CD4-positive, alpha-beta T cell treated with Interleukin-6 for 4 hours (primary cell): ENCODE data around the gene UCP3.

Experiments
- DNase-seq: peaks from one replicate; pipeline ENCODE4 v3.0.0-alpha.2; 2020; ENCODE audit warnings: mixed read lengths

The UCP3 gene

DNA sequence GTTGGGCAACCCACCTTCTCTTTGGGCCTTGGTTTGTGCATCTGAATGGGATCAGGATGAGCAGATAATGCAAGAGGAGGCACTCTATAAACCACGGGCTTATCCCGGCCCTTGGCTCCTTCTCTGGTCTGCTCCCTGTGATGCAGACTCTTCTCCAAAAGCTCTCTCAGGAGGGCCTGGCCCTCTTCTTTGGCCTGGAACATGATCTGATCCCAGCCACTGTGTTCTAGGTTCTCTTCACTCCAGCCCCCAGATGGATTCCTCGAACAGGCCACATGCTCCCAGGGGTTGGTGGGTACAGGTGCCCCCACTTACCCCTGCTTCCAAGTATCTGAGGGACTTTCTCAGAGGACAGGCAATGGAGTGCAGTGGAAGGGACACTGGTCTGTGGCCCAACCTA is 8.7 kb upstream of the UCP3 start:
- DNase-seq = no peak

DNA sequence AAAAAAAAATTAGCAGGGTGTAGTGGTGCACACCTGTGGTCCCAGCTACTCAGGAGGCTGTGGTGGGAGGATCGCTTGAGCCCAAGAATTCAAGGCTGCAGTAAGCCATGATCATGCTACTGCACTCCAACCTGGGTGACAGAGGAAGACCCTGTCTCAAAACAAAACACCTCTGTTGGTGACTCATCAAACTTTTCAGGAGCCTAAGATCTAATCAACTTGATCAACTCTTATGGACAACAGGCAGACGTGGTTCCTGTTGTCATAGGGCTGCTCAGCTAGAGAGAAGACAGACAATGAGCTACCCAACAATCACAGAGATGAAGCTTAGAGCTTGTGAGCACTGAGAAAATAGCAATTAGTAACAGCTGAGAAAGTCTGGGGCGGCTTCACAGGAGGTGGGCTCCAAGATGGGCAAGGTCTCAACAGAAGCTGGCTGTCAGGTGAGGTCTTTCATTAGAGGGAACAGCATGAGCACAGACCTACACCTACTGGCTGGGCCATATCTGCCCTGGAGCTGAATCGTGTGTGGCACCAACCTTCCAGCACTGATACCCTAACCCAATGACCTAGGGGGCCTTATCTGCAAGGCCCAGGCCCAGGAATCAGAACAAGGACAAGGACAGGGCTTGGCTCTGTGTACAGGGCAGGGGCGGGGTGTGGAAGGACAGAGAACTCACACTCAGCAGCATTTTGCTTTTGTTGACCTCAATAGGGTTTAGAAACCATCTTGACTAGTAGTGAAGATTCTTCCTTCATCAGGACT is 7.2 kb upstream of the UCP3 start:
- DNase-seq = no peak

DNA sequence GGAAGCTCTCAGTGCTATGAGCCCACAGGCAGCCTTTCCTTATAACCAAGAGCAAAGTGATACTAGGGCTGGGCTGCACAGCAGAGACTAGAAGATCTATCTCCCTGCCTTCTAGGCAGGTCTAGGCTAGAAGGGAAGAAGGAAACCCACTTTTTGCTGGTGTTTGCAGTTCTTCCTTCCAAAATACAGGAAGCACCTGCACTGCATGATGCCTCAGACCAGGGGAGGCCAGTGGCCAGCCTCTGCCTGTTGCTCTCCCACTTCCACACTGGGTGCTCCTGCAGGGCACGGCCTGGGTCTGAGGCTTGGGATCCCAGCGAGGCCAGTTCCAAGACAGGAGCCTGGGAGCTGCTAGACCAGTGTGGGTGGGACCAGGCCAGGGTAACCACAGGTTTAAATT is 6.0 kb upstream of the UCP3 start:
- DNase-seq = no peak

DNA sequence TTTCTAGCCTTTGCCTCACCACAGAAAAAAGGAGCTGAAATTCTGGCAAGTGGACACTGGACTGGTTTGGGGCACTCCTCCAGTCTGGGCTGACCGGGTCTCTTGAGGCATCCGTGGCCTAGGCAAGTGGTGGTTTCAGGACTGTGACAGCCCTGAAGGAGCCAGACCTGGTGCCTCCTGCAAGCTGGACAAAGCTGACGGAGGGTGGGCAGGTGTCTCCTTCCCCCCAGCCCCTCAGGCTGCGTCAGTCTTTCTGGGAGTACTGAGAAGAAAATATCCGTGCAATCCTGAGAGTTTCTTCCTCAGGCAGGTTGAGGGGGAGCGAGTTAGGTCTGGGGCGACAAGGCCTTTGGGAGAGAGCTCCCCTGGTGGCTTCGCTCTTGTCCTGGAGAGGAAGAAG is 4.3 kb upstream of the UCP3 start:
- DNase-seq = no peak

DNA sequence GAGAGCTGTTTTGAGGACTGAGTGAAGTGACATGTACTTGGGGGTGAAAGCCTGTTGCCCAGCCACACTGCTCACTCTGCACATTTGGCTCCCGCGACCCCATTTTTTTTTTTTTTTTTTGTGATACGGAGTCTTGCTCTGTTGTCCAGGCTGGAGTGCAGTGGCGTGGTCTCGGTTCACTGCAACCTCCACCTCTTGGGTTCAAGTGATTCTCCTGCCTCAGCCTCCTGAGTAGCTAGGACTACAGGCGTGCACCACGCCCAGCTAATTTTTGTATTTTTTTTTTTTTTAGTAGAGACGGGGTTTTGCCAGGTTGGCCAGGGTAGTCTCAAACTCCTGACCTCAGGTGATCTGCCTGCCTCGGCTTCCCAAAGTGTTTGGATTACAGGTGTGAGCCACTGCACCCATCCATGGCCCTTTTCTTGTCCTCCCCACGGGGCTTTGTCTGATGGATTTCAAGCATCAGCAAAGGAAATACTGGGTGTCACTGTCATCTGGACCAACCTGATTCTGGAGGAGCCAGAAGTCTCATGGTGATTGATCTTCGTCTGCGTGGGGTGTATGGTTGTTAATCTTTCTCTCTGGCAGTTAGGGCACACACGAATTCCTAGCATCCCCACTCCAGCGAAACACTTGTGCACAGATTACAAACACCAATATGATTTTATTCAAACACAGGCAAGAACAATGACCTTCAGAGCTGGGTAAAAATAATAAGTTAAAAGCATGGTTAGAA is 3.4 kb upstream of the UCP3 start:
- DNase-seq = no peak

DNA sequence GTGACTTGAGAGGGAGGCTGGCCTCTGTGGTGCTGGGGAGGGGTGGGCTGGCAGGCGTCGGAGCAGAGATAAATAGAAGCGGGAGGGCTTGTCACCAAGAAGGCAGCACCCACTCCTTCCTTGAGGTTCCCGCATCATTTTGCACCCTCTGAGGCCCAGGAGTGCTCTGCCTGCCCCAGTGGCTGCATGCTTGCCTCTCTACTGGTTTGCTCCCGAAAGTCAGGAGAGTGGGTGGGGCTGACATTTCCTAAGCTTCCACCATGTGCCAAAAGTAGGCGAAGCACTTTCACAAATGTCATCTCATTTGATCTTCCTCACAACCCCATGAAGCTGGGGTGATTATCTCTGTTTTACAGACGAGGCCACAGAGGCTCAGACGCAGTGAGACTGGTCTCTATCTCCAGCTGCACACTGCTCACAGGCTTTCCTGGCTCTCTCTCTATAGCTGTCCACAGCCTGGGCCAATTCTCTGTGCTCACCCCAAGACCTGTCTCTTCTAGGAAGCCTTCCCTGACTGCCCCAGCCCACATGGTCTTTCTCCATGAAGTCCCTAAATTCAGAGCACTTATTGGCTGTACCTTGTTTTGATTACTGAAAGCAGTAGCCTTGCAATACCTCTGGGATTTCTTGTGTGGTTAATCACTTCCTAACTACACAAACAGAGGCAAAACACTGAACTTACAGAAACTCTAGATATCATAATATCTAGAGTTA is 2.6 kb upstream of the UCP3 start:
- DNase-seq = peak; percentile 30

DNA sequence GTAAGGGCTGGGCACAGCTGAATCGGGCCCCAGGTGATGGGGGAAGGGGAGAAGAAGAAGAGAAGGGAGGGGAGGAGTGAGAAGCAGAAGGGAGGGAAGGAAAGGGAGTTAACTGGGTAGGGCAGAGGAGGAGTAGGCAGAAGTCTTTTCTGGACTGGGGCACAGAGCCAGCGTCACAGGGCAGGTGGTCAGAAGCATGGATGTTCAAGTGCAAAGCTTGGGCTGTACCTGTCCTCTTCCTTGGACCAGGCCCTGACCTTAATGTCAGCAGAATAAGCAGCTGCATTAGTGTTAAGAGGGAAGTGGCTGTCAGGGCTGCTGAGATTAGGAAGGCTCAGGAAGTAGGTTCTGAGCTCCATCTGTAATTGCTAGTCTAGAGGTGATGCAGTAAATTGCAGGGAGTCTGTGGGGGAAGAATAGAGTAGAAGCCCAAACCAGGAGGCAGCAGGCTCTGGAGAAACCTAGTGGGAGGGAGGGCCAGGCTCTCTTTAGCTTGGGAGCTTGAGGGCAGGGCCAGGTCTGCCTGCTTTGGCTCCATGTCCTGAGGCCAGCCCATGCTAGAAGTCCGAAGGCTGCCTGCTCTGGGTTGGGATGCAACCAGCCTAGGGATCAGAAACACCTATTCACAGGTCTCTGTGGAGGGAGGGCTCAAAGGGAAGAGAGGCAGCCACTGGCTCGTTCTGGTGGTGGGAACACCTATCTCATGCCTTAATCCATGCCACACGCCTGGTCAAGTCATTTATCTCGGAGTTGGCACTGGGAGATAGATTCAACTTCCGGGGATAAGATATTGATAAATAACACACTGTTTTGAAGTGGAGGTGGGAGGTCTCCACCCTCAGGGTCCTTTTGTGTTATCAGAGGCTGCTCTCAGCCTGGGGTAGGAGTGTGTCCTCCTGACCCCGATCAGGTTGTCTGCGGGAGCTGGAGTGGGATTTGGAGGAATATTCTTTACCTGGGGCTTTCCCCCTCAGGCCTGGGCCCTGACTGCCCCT is 1.7 kb upstream of the UCP3 start:
- DNase-seq = peak; percentile 24

DNA sequence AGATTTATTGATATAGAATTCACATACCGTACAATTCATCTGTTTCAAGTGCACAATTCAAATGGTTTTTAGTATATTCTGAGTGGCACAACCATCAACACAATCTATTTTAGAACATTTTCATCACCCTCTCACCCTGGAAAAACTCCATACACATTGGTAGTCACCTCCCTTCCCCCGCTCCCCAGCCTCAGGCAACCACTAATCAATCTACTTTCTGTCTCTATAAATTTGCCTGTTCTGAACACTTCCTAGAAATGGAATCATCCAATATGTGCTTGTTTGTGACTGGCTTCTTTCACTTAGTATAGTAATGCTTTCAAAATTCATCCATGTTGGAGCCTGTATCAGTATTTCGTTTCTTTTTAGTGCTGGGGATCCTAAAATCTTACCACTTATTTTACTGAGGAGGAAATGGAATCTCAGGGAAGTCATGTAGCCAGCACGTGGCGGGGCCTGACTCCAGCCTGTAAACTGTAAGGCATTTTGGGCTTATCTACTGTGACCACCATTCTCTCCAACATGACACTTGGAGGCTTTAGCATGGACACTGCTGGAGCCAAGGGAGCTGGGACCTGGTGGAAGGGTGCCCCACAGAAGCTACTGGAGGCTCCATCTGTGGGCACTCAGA is 905 bp upstream of the UCP3 start:
- DNase-seq = no peak

DNA sequence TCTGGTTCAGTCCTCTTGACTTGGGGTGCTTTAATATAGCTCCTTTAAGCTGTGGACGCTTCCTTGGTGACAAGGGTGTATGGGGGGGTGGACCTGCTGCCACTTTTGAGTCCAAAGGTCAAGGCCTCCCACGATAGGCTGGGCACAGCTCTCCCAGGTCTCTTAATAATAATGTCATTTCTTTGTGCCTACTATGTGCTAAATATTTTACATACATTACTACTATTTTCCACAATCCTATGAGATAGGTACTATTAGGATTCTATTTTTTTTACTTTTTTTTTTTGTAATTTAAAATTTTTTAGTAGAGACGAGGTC is 304 bp upstream of the UCP3 start:
- no peak for DNase-seq

DNA sequence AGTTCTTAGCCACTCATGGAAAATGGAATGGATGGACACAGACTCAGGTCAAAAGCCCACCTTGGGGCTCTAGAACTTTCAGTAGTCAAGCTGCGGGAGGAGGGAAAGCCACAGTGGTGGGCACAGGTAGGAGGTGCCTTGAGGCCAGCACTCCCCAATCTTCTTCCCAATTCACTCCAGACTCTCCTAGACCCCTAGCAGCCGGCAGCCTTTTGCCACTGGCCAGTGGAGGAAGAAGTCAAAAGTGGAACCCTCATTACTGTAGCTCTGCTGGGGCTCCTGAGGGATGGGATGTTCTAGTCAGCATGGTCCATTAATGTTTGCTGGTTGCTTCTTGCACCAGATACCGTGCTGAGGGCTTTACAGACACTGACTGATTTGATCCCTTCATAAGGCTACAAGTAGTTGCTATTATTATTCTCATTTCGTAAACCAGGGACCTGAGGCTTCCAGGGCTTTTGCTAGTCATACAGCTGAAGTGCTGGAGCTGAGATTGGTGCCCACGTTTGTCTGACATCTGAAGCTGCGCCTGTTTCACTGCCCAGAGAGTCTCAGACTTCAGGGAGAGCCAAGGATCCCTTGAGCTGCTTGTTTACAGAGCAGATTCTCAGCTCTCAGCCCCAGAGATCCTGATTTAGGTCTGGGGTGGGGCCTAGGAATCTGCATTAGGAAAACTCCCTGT is 1.1 kb downstream of the UCP3 start:
- DNase-seq = no peak

DNA sequence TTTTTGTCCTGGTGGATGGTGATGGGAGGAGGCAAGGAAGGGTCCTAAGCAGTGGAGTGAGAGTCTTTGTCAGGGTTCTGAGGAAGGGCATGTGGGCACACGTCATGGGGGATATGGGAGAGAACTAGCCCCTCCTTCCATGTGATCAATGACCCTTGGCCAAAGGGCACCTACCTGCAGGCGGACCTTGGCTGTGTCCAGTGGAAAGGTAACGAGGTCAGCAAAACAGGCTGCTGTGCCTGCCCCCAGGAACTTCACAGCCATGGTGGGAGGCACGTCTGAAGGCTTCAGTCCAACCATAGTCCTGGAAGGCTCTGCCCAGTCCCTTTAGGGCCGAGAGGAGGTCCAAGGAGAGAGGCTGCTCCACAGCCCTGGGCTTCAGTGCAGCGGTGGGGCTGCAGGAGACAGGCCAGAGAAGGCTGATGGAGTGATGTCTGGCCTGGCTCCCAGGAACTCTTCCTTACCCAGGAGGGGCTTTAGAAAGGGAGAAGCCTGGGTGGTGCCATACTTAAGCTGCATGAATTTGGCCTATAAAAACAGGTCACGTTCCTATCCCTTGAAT is 2.1 kb downstream of the UCP3 start:
- no peak for DNase-seq

DNA sequence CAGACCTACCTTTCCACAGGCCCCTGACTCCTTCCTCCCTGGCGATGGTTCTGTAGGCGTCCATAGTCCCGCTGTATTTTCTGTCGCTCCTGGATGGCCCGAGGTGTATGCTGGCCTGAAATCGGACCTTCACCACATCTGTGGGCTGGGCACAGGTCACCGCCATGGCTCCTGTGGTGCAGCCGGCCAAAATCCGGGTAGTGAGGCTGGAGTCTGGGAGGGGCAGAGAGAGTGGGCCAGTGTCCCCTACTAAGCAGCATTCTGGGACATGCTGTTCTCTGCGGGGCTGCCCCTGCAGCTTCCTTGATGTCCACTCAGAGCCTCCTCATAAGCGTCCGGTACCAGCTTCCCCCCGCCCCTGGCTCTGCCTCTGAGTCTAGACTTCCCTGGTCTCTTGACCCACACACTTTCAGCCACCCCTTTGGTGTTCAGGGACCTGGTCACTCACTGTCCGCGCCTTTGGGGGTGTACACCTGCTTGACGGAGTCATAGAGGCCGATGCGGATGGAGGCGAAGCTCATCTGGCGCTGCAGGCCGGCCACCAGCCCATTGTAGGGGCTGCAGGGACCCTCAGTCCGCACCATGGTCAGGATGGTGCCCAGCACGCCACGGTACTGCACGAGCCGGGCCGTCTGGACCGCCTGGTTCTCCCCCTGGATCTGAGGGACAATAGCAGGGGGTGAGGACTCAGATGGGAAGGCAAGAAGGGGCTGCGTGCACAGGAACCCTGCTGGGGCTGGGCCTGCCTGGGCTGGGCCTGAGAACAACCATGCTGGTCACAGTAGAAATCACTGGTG is 3.0 kb downstream of the UCP3 start:
- DNase-seq = no peak

DNA sequence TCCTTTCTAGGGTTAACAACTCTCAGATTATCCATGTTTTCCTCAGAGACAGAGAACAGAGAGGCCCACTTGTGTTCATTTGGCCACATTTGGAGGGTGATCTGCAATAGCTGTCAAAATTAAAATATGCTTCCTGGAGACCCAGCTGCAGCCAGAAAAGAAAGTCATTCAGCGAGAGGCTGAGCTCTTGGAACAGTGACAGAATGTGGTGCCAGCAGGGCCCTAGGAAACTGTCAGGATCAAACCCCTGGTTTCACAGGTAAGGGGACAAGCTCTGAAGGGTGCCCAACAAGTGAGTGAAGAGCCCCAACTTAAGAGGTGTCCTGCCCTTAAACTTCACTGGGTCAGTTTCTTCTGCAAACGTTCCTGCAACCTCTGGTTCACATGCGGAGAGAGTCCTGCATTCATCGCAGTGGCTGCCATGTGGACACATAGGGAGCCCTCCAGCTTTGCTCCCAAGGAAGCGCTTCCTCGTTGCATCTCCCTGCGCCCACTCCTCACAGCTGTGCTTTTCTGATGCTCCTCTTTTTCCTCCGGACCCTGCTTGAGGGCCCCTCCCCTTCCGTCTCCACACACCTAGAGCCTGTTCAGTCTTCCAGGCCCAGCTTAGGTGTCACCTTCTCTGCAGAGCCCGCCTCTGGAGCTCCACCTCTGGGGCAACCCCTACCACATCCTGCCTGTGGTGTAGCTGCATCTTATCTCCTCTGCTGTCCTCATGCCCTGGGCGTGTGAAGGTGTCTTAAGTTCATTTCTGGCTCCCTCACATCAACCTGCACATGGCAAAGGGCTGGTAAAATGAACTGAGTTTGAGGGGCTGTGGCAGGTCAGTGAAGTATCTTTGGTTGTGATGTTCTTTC is 3.9 kb downstream of the UCP3 start:
- peak; percentile 91 for DNase-seq

DNA sequence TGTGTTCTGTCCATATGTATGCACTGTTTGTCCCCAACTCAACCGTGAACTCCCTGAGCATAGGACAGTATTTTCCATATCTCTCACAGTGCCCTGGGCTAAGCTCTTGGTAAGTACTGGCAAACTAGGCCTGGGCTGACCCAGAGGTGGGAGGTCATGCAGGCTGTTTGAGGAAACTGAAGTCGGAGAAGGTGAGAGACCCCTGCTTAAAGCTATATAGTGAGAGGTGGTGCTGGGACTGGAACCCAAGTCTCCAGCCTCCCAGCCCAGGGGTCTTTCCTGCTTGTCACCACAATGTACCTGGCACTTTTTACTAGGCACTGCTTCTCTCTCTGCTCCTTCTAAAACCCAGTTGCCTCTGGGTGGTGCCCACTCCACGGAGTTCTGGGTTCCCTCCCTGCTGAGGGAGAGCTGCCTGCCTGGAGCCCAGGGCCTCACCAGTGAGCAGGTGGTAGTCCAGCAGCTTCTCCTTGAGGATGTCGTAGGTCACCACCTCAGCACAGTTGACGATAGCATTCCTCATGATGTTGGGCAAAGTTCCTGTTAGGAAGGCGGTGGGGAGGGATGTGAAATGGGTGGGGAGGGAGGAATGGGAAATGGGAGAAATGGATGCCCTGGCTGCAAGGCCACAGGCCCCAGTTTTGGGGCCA is 4.7 kb downstream of the UCP3 start:
- DNase-seq = no peak

DNA sequence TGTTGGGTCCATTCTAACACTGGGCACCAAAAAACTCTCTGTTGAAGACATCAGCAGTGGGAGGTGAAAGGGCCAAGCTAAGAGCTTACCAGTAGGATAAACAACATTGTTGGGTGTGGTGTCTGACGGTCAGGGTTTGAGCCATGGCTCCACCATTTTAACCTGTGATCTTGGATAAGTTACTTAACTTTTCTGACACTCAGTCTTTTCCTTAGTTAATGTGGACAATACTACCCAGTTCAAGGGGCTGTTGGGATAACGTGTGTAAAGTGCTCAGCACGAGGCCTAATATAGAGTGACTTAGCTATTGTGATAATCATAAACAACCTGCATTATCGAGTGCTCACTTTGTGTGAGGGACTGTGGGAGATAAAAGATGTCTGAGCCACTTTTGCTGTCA is 6.1 kb downstream of the UCP3 start:
- DNase-seq = no peak

DNA sequence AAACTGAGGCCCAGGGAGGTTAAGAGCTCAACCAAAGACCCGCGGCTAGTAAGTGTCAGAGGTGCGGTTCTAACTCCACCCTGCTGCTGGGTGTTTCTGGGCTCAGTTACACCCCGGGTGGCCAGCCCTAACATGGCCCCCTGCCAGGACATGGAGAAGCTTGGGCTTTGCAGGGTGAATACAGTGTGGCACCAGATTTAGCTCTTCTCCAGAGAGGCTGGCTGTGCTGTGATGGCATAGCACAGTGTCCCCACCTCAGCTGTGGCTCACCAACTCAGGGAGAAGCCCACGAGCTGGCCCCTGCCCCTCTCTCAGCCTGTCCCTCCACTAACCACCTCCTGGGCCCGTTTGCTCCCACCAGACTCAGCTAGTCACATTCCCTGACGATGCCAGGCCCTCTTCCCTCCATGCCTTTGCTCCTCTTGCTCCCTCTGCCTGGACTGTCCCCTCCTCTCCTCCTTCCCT is 7.0 kb downstream of the UCP3 start:
- no peak for DNase-seq

DNA sequence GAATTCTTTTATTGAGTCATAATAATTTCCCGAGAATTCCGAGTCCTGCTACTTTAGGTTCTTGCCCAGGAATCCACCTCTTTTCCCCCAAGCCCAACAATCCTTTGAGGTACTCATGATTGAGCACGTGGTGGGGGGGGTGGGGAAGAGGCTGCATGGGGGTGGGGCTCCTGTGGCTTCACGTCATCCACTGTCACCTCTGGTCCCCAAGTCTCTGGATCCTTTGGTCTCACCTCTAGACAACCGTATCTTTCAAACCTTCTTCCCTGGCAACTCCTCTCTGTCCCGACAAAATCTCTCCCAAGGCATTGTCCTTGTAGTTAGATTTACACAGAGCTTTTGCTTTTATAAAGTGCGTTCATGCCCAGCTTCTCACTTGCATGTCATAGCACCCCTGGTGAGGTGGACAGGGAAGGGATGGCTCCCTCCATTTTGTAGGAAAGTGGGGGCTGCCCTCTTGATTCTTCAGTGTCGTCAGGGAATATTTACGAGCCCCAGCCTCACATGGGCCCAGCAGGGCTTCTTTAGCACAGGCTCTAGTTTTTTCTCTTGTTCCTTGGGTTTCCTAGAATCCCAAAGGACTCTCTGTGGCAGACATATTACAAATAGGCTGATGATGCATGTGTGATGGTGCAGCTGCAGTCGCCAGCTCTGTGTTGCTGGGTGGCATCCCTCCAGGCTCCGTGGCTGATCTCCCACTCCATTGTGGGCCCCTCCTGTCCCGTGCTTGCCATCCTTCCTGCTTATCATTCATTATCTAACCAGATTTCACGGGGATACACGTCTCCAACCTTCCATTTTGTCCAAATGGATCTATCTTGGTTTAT is 8.4 kb downstream of the UCP3 start:
- DNase-seq = no peak
